ENCODE data around the gene CHTF8. TPM values are rescaled to one million over a fixed set of nuclear protein-coding genes. Genes with fewer than 3 reads are reported as not detected.
"Not testable (repeated sequence)": the region's sequence is repeated elsewhere in the genome, so short reads cannot be mapped to it uniquely, and the experiment has no call there.

Gene CHTF8
- polyA plus RNA-seq, 3 donors = 143 to 177 (median 160) TPM

GRCh38 chr16:69160192-69160591 lies 27.8 kb upstream of the CHTF8 start:
- DNase-seq (ENCODE audit: extremely low read depth in 1 of 11, low read depth in 9 of 11, low spot score in 4 of 11) = no peak

- DNase-seq (ENCODE audit: extremely low read depth in 1 of 11, low read depth in 9 of 11, low spot score in 4 of 11) = no peak
Measured at GRCh38 chr16:69157196-69157595, 24.8 kb upstream of the CHTF8 start.

GRCh38 chr16:69150146-69150865 lies 17.9 kb upstream of the CHTF8 start:
- peak; percentile 65 to 85 (median 72) for DNase-seq (ENCODE audit: extremely low read depth in 1 of 11, low read depth in 9 of 11, low spot score in 4 of 11)

DNA sequence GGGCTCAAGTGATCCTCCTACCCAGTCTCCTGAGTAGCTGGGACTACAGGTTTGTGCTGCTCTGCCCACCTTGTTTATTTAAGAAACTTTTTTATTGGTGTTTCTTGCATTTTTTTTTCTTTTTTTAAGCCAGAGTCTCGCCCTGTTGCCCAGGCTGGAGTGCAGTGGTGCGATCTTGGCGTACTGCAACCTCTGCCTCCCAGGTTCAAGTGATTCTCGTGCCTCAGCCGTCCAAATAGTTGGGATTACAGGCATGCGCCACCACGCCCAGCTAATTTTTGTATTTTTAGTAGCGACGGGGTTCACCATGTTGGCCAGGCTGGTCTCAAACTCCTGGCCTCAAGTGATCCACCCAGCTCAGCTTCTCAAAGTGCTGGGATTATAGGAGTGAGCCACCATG lies 17.2 kb upstream of the CHTF8 start:
- not testable (repeated sequence) for DNase-seq (ENCODE audit: extremely low read depth in 1 of 11, low read depth in 9 of 11, low spot score in 4 of 11)

GRCh38 chr16:69145658-69146057 lies 13.3 kb upstream of the CHTF8 start:
- DNase-seq (ENCODE audit: extremely low read depth in 1 of 11, low read depth in 9 of 11, low spot score in 4 of 11) = no peak

GRCh38 chr16:69143116-69143515 lies 10.7 kb upstream of the CHTF8 start:
- DNase-seq (ENCODE audit: extremely low read depth in 1 of 11, low read depth in 9 of 11, low spot score in 4 of 11) = no peak

- DNase-seq (ENCODE audit: extremely low read depth in 1 of 11, low read depth in 9 of 11, low spot score in 4 of 11) = no peak
Measured at GRCh38 chr16:69141936-69142335, 9.5 kb upstream of the CHTF8 start.

- DNase-seq (ENCODE audit: extremely low read depth in 1 of 11, low read depth in 9 of 11, low spot score in 4 of 11) = no peak
Measured at GRCh38 chr16:69141014-69141413, 8.6 kb upstream of the CHTF8 start.

DNA sequence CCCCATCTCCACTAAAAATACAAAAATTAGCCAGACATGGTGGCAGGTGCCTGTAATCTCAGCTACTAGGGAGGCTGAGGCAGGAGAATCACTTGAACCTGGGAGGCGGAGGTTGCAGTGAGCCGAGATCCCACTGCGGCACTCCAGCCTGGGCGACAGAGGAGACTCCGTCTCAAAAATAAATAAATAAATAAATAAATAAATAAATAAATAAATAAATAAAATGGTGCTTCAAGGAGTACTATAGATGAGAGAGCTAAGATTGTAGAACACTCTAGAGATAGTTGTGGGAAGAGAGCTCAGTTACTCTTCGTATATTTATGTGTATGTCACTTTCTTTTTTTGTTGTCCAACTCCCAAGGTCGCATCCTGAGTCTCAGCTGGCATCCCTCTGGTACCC lies 7.1 kb upstream of the CHTF8 start:
- DNase-seq (ENCODE audit: extremely low read depth in 1 of 11, low read depth in 9 of 11, low spot score in 4 of 11) = not testable (repeated sequence)

DNA sequence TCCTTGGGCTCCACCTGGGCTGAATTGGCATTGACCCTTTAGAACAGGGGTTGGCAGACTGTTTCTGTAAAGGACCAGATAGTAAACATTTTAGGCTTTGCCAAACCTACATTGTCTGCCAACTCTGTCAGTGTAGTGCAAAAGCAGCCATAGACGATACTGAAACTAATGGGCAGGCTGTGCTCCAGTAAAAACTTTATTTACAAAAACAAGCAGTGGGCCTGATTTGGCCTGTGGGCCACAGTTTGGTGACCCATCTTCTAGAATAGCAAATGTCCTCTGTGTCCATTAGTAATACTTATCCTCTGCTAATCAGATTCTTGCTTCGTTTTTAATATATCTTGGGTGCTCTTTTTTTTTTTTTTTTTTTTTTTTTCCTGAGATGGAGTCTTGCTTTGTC lies 6.2 kb upstream of the CHTF8 start:
- DNase-seq (ENCODE audit: extremely low read depth in 1 of 11, low read depth in 9 of 11, low spot score in 4 of 11) = no peak

DNA sequence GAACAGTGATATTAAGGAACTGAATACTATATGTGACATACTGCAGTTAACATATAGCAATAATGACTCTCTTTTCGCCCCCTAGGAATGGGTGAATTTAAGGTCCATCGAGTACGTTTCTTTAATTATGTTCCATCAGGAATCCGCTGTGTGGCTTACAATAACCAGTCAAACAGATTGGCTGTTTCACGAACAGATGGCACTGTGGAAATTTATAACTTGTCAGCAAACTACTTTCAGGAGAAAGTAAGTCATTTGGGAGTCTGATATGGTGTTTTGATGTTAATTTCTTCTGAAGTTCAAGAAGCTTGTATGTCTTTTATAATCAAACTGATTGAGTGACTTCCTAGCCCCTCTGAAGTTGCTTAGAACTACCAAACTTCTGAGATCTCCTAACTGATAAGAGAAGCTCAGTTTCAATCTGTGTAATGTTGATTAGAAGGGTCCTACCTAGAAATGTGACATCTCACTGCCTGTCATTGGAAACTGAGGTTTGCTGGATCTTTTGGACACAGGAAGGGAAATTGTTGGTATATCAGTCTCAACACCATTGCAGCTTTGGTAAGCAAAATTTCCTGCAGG lies 1.1 kb upstream of the CHTF8 start:
- no peak for DNase-seq (ENCODE audit: extremely low read depth in 1 of 11, low read depth in 9 of 11, low spot score in 4 of 11)

DNA sequence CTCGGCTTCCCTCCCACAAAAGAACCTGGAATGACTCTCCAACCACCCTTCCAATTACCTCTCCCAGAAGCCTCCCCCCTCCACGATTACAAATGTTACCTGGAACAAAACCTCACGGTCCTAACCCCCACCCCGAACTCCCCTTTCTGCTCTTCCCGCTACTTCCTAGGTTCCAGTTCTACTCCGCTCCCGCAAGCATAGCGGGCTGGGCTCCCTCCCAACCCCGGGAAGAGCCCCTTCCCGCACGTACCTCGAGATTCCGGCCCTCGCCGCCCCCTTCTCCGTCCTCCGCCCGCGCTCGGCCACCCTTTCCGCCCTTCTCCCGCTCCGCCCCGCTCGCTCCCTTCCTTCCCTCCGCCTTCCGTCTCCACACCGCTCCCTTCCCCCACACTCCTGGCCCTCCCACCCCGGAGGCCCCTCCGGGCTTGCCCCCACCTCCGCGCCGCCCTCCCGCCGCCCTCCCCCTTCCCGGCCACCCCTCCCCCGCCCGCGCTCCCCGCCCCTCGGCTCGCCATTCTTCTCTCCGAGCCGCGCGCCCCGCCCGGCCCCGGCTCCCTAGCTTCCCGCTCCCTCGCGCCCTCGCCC lies 457 bp downstream of the CHTF8 start:
- peak; percentile 42 to 83 (median 73) for DNase-seq (ENCODE audit: extremely low read depth in 1 of 11, low read depth in 9 of 11, low spot score in 4 of 11)

GRCh38 chr16:69131167-69131838 lies 1.1 kb downstream of the CHTF8 start:
- DNase-seq (ENCODE audit: extremely low read depth in 1 of 11, low read depth in 9 of 11, low spot score in 4 of 11) = peak in 3 of 11 donors; percentile 39 to 61 (median 46)

DNA sequence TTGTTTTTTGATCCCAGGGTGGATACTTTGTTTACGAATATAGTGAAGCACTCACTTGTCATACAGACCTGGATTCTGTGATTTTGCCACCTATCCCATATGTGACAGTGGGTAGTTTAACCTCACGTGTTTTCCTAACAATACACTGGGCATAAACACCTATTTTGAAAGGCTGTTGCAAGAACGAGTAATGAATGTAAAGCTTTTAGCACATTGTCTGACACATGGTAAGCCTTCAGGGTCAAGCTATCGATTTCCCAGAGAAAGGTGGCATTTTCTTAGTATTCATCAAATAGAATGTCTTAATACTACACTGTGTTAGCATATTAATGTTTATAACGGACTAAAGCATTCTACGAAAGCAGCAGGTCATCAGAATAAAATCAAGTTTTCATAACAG lies 1.9 kb downstream of the CHTF8 start:
- no peak for DNase-seq (ENCODE audit: extremely low read depth in 1 of 11, low read depth in 9 of 11, low spot score in 4 of 11)

GRCh38 chr16:69127966-69128510 lies 4.3 kb downstream of the CHTF8 start:
- DNase-seq (ENCODE audit: extremely low read depth in 1 of 11, low read depth in 9 of 11, low spot score in 4 of 11) = no peak

DNA sequence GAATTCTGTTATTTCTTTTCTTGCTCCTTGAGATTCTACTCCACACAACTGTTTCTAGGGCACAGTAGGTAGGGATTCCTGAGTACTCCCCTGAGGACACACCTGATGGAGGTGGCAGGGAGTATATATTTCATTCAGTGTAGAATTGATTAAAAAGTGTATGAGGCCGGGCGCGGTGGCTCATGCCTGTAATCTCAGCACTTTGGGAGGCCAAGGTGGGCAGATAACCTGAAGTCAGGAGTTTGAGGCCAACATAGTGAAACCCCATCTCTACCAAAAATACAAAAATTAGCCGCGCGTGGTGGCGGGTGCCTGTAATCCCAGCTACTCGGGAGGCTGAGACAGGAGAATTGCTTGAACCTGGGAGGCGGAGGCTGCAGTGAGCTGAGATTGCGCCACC lies 5.6 kb downstream of the CHTF8 start:
- not testable (repeated sequence) for DNase-seq (ENCODE audit: extremely low read depth in 1 of 11, low read depth in 9 of 11, low spot score in 4 of 11)

GRCh38 chr16:69126221-69126620 lies 6.2 kb downstream of the CHTF8 start:
- DNase-seq (ENCODE audit: extremely low read depth in 1 of 11, low read depth in 9 of 11, low spot score in 4 of 11) = no peak

- DNase-seq (ENCODE audit: extremely low read depth in 1 of 11, low read depth in 9 of 11, low spot score in 4 of 11) = not testable (repeated sequence)
Measured at GRCh38 chr16:69124961-69125360, 7.4 kb downstream of the CHTF8 start.

DNA sequence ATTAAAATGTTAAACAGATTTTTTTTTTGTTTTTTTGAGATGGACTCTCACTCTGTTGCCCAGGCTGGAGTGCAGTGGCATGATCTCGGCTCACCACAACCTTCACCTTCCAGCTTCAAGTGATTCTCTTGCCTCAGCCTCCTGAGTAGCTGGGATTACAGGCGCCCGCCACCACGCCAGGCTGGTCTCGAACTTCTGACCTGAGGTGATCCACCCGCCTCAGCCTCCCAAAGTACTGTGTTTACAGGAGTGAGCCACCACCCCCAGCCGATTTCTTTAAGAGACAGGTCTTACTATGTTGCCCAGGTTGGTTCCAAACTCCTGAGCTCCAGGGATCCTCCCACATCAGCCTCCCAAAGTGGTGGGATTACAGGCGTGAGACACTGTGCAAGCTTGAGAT lies 8.0 kb downstream of the CHTF8 start:
- DNase-seq (ENCODE audit: extremely low read depth in 1 of 11, low read depth in 9 of 11, low spot score in 4 of 11) = not testable (repeated sequence)

- no peak for DNase-seq (ENCODE audit: extremely low read depth in 1 of 11, low read depth in 9 of 11, low spot score in 4 of 11)
Measured at GRCh38 chr16:69123910-69124309, 8.5 kb downstream of the CHTF8 start.
